Muscle layer of colon (tissue), 2 donors: ENCODE measurements around the gene IARS1.
A peak's percentile ranks its signal among the peaks of the same experiment; 100 is the strongest.

Experiments
- H3K27ac ChIP-seq: one replicate; pipeline ENCODE4 v1.7.0; 2013; ENCODE audit warnings: low read depth, mild to moderate bottlenecking, low read length, moderate library complexity
- H3K27me3 ChIP-seq, 2 donors: one replicate each; pipeline ENCODE4 v1.7.0; 2013; ENCODE audit warnings: low read length in 2 of 2, mild to moderate bottlenecking in 2 of 2; ENCODE audit not compliant: insufficient read depth in 2 of 2, control insufficient read depth in 1 of 2
- H3K36me3 ChIP-seq: one replicate; pipeline ENCODE4 v1.7.0; 2013; ENCODE audit warnings: mild to moderate bottlenecking, low read length; ENCODE audit not compliant: insufficient read depth
- H3K4me1 ChIP-seq: one replicate; pipeline ENCODE4 v1.7.0; 2013; ENCODE audit warnings: mild to moderate bottlenecking, low read length; ENCODE audit not compliant: insufficient read depth
- H3K4me3 ChIP-seq, 2 donors: one replicate each; pipeline ENCODE4 v1.7.0; 2013; ENCODE audit warnings: low read length in 2 of 2, low read depth in 1 of 2, mild to moderate bottlenecking in 1 of 2, moderate library complexity in 1 of 2
- H3K9ac ChIP-seq: one replicate; pipeline ENCODE4 v1.7.0; 2013; ENCODE audit warnings: low read length
- H3K9me3 ChIP-seq: one replicate; pipeline ENCODE4 v1.7.0; 2013; ENCODE audit warnings: mild to moderate bottlenecking, low read length
- donor health status: abdominal sarcoma.
- donor health status: Adenocarcinoma of cecum.

The IARS1 gene

GRCh38 chr9:92293452-92294296 lies at the start of gene IARS1:
TSS of gene IARS1 (minus strand) at chr9:92293697. CDS start at chr9:92289419, 4,278 bp downstream.
- Histone ChIP-seq H3K4me1 (peaks cover 18% of the 10 kb centered on the region), H3K36me3 (peaks cover 14% of the 10 kb centered on the region), H3K4me3 (peak within 1 kb of the TSS; percentile 58 to 88), H3K9me3 (no peaks in the 10 kb centered on the region), H3K27me3 (no peaks in the 10 kb centered on the region), H3K9ac (peak within 1 kb of the TSS; percentile 45), H3K27ac (peak within 1 kb of the TSS; percentile 86)

GRCh38 chr9:92342825-92343488 lies 49.5 kb upstream of the IARS1 start:
- no peaks in the 10 kb centered on the region for H3K36me3 ChIP-seq
- no peak overlapping the region for H3K27ac ChIP-seq
- H3K9ac ChIP-seq = no peak overlapping the region
- H3K4me1 ChIP-seq = peaks cover 8% of the 10 kb centered on the region
- H3K27me3 ChIP-seq = no peaks in the 10 kb centered on the region
- H3K9me3 ChIP-seq = no peaks in the 10 kb centered on the region
- no peak overlapping the region for H3K4me3 ChIP-seq

GRCh38 chr9:92341578-92341977 lies 48.1 kb upstream of the IARS1 start:
- no peaks in the 10 kb centered on the region for H3K9me3 ChIP-seq
- no peak overlapping the region for H3K4me3 ChIP-seq
- no peaks in the 10 kb centered on the region for H3K27me3 ChIP-seq
- H3K4me1 ChIP-seq = peaks cover 8% of the 10 kb centered on the region
- no peak overlapping the region for H3K27ac ChIP-seq
- no peaks in the 10 kb centered on the region for H3K36me3 ChIP-seq
- H3K9ac ChIP-seq = no peak overlapping the region

- Histone ChIP-seq H3K9me3 (no peaks in the 10 kb centered on the region), H3K36me3 (no peaks in the 10 kb centered on the region), H3K27me3 (no peaks in the 10 kb centered on the region), H3K9ac (no peak overlapping the region), H3K27ac (no peak overlapping the region), H3K4me3 (no peak overlapping the region), H3K4me1 (no peaks in the 10 kb centered on the region)
Observed at GRCh38 chr9:92333282-92333634, 39.8 kb upstream of the IARS1 start.

- Histone ChIP-seq H3K27ac (no peak overlapping the region), H3K4me3 (no peak overlapping the region), H3K9ac (no peak overlapping the region), H3K36me3 (no peaks in the 10 kb centered on the region), H3K9me3 (no peaks in the 10 kb centered on the region), H3K4me1 (no peaks in the 10 kb centered on the region), H3K27me3 (no peaks in the 10 kb centered on the region)
Observed at GRCh38 chr9:92332577-92333281, 39.2 kb upstream of the IARS1 start.

- peaks cover under 1% of the 10 kb centered on the region for H3K36me3 ChIP-seq
Observed at GRCh38 chr9:92328225-92328624, 34.7 kb upstream of the IARS1 start.

GRCh38 chr9:92327283-92327850 lies 33.9 kb upstream of the IARS1 start:
- peaks cover 20% of the 10 kb centered on the region for H3K4me1 ChIP-seq
- H3K9ac ChIP-seq = no peak overlapping the region
- H3K36me3 ChIP-seq = peaks cover 9% of the 10 kb centered on the region
- H3K27ac ChIP-seq = no peak overlapping the region
- no peaks in the 10 kb centered on the region for H3K9me3 ChIP-seq
- no peak overlapping the region for H3K4me3 ChIP-seq
- no peaks in the 10 kb centered on the region for H3K27me3 ChIP-seq

More at GRCh38 chr9:92328225-92328624, 34.7 kb upstream of the IARS1 start:
- H3K27me3 ChIP-seq = no peaks in the 10 kb centered on the region
- no peak overlapping the region for H3K9ac ChIP-seq
- H3K27ac ChIP-seq = no peak overlapping the region
- H3K4me3 ChIP-seq = no peak overlapping the region
- peaks cover 20% of the 10 kb centered on the region for H3K4me1 ChIP-seq
- H3K9me3 ChIP-seq = no peaks in the 10 kb centered on the region

GRCh38 chr9:92325991-92326500 lies 32.5 kb upstream of the IARS1 start:
- H3K9ac ChIP-seq = peak overlapping the region; percentile 33
- H3K9me3 ChIP-seq = no peaks in the 10 kb centered on the region
- H3K36me3 ChIP-seq = peaks cover 19% of the 10 kb centered on the region
- H3K4me3 ChIP-seq = peak overlapping the region; percentile 72 to 98
- peak overlapping the region; percentile 99 for H3K27ac ChIP-seq
- peaks cover 20% of the 10 kb centered on the region for H3K4me1 ChIP-seq
- no peaks in the 10 kb centered on the region for H3K27me3 ChIP-seq

- no peaks in the 10 kb centered on the region for H3K9me3 ChIP-seq
- peak within 1 kb of the TSS; percentile 33 for H3K9ac ChIP-seq
- peak within 1 kb of the TSS; percentile 99 for H3K27ac ChIP-seq
- peak within 1 kb of the TSS; percentile 72 to 98 for H3K4me3 ChIP-seq
- peaks cover 22% of the 10 kb centered on the region for H3K36me3 ChIP-seq
- H3K4me1 ChIP-seq = peaks cover 20% of the 10 kb centered on the region
- H3K27me3 ChIP-seq = no peaks in the 10 kb centered on the region
Observed at GRCh38 chr9:92325269-92325990, 31.9 kb upstream of the IARS1 start, which contains the start of the genes CENPP and NOL8. TSS of gene CENPP (plus strand) at chr9:92325953. TSS of gene NOL8 (minus strand) at chr9:92325350. CDS start at chr9:92324161, 1,189 bp downstream.

GRCh38 chr9:92324889-92325268 lies 31.4 kb upstream of the IARS1 start:
- Histone ChIP-seq H3K36me3 (peaks cover 27% of the 10 kb centered on the region), H3K9ac (peak overlapping the region; percentile 33), H3K9me3 (no peaks in the 10 kb centered on the region)

More at GRCh38 chr9:92324889-92325268, 31.4 kb upstream of the IARS1 start:
- peak overlapping the region; percentile 99 for H3K27ac ChIP-seq
- peak overlapping the region; percentile 72 to 98 for H3K4me3 ChIP-seq
- peaks cover 20% of the 10 kb centered on the region for H3K4me1 ChIP-seq
- no peaks in the 10 kb centered on the region for H3K27me3 ChIP-seq
